GM21717 (cell line): ENCODE measurements around the gene PCDHA13.
"Not testable (repeated sequence)": the region's sequence is repeated elsewhere in the genome, so short reads cannot be mapped to it uniquely, and the experiment has no call there.

Experiments used
- ATAC-seq: cut with Tn5 transposase; IDR thresholded peaks from one replicate; pipeline ENCODE4 v1.9.1; 2021; ENCODE audit warnings: mild to moderate bottlenecking, moderate library complexity; ENCODE audit not compliant: unreplicated experiment

The PCDHA13 gene

GRCh38 chr5:140869555-140869886 lies 12.4 kb upstream of the PCDHA13 start:
- no peak for ATAC-seq

GRCh38 chr5:140870221-140871201 lies 11.4 kb upstream of the PCDHA13 start:
- no peak for ATAC-seq

GRCh38 chr5:140875085-140876065 lies 6.5 kb upstream of the PCDHA13 start, which contains the start of gene PCDHA12:
PCDHA12 (plus strand) TSS chr5:140875308; CDS start chr5:140875473, 165 bp downstream.
- ATAC-seq, result no peak

- ATAC-seq, result not testable (repeated sequence)
These were observed 5.2 kb upstream of the PCDHA13 start for GRCh38 chr5:140876541-140877261.

- no peak for ATAC-seq
These were observed 4.7 kb upstream of the PCDHA13 start for GRCh38 chr5:140877262-140877581.

- no peak for ATAC-seq
These were observed 621 bp downstream of the PCDHA13 start for GRCh38 chr5:140882591-140882899.

GRCh38 chr5:140883373-140883772 lies 1.4 kb downstream of the PCDHA13 start:
- no peak for ATAC-seq

- ATAC-seq, result no peak
These were observed 2.2 kb downstream of the PCDHA13 start for GRCh38 chr5:140883927-140884697.

GRCh38 chr5:140916325-140916724 lies 34.4 kb downstream of the PCDHA13 start:
- ATAC-seq, result no peak

GRCh38 chr5:140923601-140924000 lies 41.7 kb downstream of the PCDHA13 start:
- ATAC-seq, result no peak

- ATAC-seq, result no peak
These were observed 44.0 kb downstream of the PCDHA13 start, which contains the start of gene PCDHAC1 for GRCh38 chr5:140925806-140926442. PCDHAC1 (plus strand) TSS chr5:140926299; CDS start chr5:140926893, 594 bp downstream.

- no peak for ATAC-seq
These were observed 44.7 kb downstream of the PCDHA13 start for GRCh38 chr5:140926443-140927227.

- no peak for ATAC-seq
These were observed 45.3 kb downstream of the PCDHA13 start for GRCh38 chr5:140927228-140927573.
